ENCODE data around the gene ASIC2.

ASIC2 gene

DNA sequence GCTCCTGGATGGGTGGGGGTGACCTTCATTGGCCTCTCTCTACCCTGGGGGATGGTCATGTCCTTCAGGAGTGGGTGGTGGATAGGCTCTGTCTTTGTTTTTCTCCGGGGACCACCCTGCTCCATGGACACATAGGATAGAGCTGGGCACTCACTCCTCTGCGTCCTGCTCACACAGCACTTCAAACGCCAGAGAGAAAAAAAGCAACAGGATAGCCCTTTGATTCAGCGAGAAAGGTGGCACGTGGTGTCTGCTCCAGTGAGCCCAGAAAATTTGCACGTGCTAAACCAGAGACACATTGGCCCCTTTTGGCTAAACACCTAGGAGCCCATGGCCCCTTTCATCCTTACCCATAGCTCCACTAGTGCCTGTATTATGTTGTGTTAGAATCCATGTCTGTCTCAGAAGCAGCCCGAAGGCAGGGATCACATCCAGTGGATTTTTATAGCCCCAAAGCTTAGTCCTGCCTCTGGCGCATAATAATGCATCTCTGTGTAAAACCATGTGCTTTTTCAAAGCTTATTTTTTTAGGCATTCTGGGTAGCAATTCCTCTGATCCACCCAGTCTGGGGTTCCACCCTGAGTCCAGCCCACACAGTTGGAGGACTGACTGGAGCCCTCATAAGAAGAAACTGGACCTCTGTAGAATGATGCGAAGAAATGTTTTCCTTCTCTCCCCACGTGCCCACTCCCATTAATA, 90.1 kb downstream of the ASIC2 start:
- DNase-seq (ENCODE audit: low read depth), result no peak

DNA sequence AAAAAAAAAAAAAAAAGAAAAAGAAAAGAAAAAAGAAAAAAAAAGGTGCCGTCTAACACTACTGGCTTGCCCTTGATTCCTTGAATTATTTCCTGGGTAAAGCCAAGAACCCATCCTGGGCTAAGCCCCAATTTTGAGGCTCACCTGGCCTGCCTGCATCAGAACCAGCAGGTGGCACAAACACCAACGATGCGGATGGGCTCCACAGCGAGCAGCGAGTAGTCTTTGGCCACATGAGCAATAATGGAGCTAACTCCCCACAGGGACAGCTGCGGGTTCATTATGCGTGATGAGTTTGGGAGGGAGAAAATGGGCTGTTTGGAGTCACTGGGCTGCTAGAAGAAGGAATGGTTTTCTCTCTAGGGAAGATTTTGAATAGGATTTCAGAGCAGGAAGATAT, 91.1 kb downstream of the ASIC2 start:
- no peak for DNase-seq (ENCODE audit: low read depth)

GRCh38 chr17:33201283-33201682, 91.8 kb downstream of the ASIC2 start:
- DNase-seq (ENCODE audit: low read depth), result no peak

DNA sequence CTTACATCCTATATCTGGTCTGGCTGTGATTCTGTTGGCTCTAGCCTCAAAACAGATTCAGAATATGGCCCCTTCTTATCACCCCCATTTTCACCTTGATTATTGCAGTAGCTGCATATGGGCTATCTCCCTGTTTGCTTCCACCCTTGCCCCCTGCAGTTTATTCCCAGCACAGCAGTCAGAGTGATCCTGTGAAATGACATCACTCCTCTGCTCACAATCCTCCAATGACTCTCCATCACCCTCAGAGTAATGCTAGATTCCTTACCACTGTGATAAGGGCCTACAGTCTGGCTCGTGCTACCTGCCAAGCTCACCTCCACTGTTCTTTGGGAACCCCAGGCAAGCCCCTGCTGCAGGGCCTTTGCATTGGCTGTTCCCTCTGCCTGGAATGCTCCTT, 92.5 kb downstream of the ASIC2 start:
- DNase-seq (ENCODE audit: low read depth), result no peak

GRCh38 chr17:33199571-33200510, 93.3 kb downstream of the ASIC2 start:
- DNase-seq (ENCODE audit: low read depth), result no peak

- DNase-seq (ENCODE audit: low read depth), result no peak
Observed at GRCh38 chr17:33198954-33199353, 94.1 kb downstream of the ASIC2 start.

- DNase-seq (ENCODE audit: low read depth), result no peak
Observed at GRCh38 chr17:33197342-33197741, 95.8 kb downstream of the ASIC2 start.

GRCh38 chr17:33196883-33197282, 96.2 kb downstream of the ASIC2 start:
- DNase-seq (ENCODE audit: low read depth), result no peak

GRCh38 chr17:33192951-33193911, 99.9 kb downstream of the ASIC2 start:
- no peak for DNase-seq (ENCODE audit: low read depth)

GRCh38 chr17:33183487-33184026, 109.5 kb downstream of the ASIC2 start:
- DNase-seq (ENCODE audit: low read depth), result no peak

DNA sequence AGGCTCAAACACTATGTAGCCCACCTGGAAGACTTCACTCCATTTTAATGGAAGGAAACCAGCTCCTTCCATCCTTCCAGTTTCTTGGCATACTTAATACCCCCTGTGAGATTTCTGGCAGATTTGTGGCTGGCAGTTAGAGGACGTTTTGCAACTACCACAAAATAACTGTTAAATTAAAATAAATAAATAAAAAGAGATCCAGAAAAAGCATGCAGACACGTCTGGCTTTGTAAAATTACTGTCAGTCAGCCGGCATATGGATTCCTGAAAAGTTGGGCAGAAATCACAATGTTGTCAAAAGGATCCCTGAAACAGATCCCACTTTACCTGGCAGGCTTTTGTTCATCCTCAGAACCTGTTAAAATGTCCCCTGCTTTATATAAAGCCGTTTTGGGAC, 113.9 kb downstream of the ASIC2 start:
- DNase-seq (ENCODE audit: low read depth), result no peak

GRCh38 chr17:33178681-33179080, 114.4 kb downstream of the ASIC2 start:
- DNase-seq (ENCODE audit: low read depth), result no peak

- no peak for DNase-seq (ENCODE audit: low read depth)
Observed at GRCh38 chr17:33175562-33175961, 117.5 kb downstream of the ASIC2 start.

- no peak for DNase-seq (ENCODE audit: low read depth)
Observed at GRCh38 chr17:33171931-33172330, 121.2 kb downstream of the ASIC2 start.

- DNase-seq (ENCODE audit: low read depth), result no peak
Observed at GRCh38 chr17:33169580-33170285, 123.4 kb downstream of the ASIC2 start.

- DNase-seq (ENCODE audit: low read depth), result no peak
Observed at GRCh38 chr17:33167736-33168135, 125.4 kb downstream of the ASIC2 start.

GRCh38 chr17:33166472-33166871, 126.6 kb downstream of the ASIC2 start:
- no peak for DNase-seq (ENCODE audit: low read depth)

DNA sequence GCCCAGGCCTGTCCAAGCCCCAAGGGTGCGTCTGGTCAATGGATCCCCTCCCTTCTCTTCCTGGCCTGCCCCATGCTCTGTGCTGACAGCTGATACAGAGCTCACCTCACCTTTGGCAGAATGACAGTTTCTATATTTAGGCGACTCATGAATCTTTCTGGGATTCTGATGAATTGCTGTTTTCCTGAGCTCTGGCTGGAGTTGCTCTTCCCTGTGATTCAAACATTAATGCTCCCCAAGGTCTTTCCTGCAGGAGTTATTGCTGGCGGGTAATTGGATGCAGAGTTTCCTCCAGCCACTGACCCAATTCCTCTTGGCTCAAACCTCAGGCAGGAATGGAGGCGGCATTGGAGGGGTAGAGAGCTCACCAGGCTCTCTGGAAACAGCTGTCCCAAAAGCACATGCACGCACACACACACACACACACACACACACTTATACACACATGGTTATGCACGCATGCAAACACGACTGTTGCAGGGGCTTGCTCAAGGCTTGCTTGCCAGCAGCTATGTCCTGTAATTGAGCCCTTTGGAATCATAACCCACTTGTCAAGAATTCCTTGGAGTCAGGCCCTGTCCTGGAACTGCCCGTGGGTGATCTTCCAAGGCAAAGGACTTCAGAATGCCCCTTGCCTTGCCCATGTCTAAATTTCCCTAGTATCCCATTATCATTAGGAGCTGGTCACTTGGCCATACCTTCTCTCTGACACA, 128.8 kb downstream of the ASIC2 start:
- no peak for DNase-seq (ENCODE audit: low read depth)

DNA sequence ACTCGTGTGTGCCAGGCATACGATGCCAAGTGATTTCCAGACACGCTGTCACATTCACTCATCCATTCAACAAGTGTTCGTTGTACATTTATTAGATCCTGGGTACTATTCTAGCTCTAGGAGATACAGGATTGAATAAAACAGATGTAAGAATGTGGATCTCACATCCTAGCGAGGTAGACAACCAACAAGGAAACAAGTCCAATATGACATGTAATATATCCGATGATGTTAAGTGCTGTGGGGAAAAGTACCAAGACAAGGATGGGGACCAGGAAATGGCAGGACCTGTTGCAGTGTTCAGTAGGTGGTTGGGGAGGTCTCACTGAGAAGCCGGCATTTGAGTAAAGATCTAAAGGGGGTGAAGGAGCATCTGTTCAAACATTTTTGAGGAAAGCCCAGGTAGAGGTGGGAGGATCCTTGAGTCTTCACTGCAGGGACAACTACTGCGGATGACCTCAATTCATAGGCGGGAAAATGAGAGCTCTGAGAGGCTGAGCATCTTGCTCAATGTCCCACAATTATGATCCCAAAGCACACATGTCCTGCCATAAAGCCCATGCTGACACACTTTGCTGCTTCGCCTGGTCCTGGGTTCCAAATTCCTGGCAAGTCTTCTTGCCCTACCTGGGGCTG, 129.4 kb downstream of the ASIC2 start:
- no peak for DNase-seq (ENCODE audit: low read depth)

- DNase-seq (ENCODE audit: low read depth), result no peak
Observed at GRCh38 chr17:33154869-33155455, 138.1 kb downstream of the ASIC2 start.
